Osteoblast (primary cell): Measurements from ENCODE around the gene TBC1D5. TPM values are rescaled to one million over a fixed set of nuclear protein-coding genes. Genes with fewer than 3 reads are reported as not detected.

Source experiments
- DNase-seq: peaks from one replicate; pipeline ENCODE4 v3.0.0; 2011; ENCODE audit warnings: low spot score, mixed read lengths; ENCODE audit not compliant: insufficient read length; ENCODE audit errors: missing footprints
- H2AFZ ChIP-seq: 2 replicates; pipeline ENCODE4 v1.6.0; 2011; ENCODE audit warnings: mild to moderate bottlenecking, low read length
- H3K27ac ChIP-seq: 2 replicates; pipeline ENCODE4 v1.5.1; 2011; ENCODE audit warnings: mild to moderate bottlenecking, low read depth, low read length, moderate library complexity
- H3K27me3 ChIP-seq: 2 replicates; pipeline ENCODE4 v1.6.0; 2012; ENCODE audit warnings: mild to moderate bottlenecking, control low read depth, inconsistent platforms, low read length, moderate library complexity; ENCODE audit not compliant: insufficient read depth
- H3K36me3 ChIP-seq: 2 replicates; pipeline ENCODE4 v1.5.1; 2011; ENCODE audit warnings: mild to moderate bottlenecking, low read length, control low read depth, moderate library complexity; ENCODE audit not compliant: insufficient read depth
- H3K4me1 ChIP-seq: 2 replicates; pipeline ENCODE4 v1.5.1; 2011; ENCODE audit warnings: mild to moderate bottlenecking, low read length, control low read depth, moderate library complexity; ENCODE audit not compliant: insufficient read depth
- H3K4me2 ChIP-seq: 2 replicates; pipeline ENCODE4 v1.6.0; 2011; ENCODE audit warnings: mild to moderate bottlenecking, low read length; ENCODE audit not compliant: insufficient read depth
- H3K4me3 ChIP-seq: fragments of 200-600 bp; sonication (generic); 3 replicates; pipeline ENCODE4 v1.5.1; 2012; ENCODE audit warnings: mild to moderate bottlenecking, low read length, inconsistent platforms; ENCODE audit not compliant: insufficient read depth
- H3K79me2 ChIP-seq: 2 replicates; pipeline ENCODE4 v1.6.0; 2012; ENCODE audit warnings: mild to moderate bottlenecking, low read length, control low read depth, inconsistent platforms; ENCODE audit not compliant: insufficient read depth
- H3K9me3 ChIP-seq: 2 replicates; pipeline ENCODE4 v1.5.1; 2011; ENCODE audit warnings: low read depth, low read length, control low read depth
- H4K20me1 ChIP-seq: 2 replicates; pipeline ENCODE4 v1.6.0; 2012; ENCODE audit warnings: mild to moderate bottlenecking, low read length, control low read depth; ENCODE audit not compliant: insufficient read depth
- small RNA-seq: library from RNA; depleted of rRNA; stranded (forward); fragments of <200 nt; gene quantifications from one replicate; pipeline ENCODE3, GENCODE V24; 2012
- total RNA-seq: library from RNA; depleted of rRNA; stranded (reverse); fragments of >200 nt; gene quantifications from 2 replicates; pipeline ENCODE4 v1.2.3, GENCODE V29; 2012
- TF ChIP-seq, protein P1 (sequence below): IDR thresholded peaks from 2 replicates; pipeline ENCODE4 v1.5.1; 2011; ENCODE audit warnings: mild to moderate bottlenecking, low read depth, low read length, moderate library complexity; ENCODE audit errors: extremely low read depth

TBC1D5 gene
- total RNA-seq, 1 donor, result 117 TPM

DNA sequence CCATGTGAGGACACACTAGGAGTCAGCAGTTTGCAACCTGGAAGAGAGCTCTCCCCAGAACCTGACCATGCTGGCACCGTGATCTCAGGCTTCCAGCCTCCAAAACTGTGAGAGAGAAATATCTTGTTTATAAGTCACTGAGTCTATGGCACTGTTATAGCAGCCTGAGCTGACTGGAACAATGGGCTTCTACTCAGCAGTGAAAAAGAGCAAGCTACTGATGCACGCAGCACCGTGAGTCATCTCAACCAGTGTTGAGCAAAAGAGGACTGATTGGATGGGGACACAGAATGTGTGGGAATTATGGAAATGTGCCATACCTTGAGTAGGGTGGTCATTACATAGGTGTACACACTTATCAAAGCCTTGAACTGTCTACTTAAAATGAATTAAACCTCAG is 627.2 kb downstream of the TBC1D5 start:
- Histone ChIP-seq H3K27ac (no peak overlapping the region), H3K4me1 (peaks cover 3% of the 10 kb centered on the region), H3K4me3 (no peak overlapping the region), H3K79me2 (no peaks in the 10 kb centered on the region), H4K20me1 (no peaks in the 10 kb centered on the region), H3K4me2 (no peak overlapping the region), H2AFZ (no peak overlapping the region), H3K36me3 (no peaks in the 10 kb centered on the region), H3K27me3 (no peaks in the 10 kb centered on the region), H3K9me3 (no peaks in the 10 kb centered on the region)
- DNase-seq, result no peak
- TF ChIP-seq, protein P1, sequence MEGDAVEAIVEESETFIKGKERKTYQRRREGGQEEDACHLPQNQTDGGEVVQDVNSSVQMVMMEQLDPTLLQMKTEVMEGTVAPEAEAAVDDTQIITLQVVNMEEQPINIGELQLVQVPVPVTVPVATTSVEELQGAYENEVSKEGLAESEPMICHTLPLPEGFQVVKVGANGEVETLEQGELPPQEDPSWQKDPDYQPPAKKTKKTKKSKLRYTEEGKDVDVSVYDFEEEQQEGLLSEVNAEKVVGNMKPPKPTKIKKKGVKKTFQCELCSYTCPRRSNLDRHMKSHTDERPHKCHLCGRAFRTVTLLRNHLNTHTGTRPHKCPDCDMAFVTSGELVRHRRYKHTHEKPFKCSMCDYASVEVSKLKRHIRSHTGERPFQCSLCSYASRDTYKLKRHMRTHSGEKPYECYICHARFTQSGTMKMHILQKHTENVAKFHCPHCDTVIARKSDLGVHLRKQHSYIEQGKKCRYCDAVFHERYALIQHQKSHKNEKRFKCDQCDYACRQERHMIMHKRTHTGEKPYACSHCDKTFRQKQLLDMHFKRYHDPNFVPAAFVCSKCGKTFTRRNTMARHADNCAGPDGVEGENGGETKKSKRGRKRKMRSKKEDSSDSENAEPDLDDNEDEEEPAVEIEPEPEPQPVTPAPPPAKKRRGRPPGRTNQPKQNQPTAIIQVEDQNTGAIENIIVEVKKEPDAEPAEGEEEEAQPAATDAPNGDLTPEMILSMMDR, result no peak

DNA sequence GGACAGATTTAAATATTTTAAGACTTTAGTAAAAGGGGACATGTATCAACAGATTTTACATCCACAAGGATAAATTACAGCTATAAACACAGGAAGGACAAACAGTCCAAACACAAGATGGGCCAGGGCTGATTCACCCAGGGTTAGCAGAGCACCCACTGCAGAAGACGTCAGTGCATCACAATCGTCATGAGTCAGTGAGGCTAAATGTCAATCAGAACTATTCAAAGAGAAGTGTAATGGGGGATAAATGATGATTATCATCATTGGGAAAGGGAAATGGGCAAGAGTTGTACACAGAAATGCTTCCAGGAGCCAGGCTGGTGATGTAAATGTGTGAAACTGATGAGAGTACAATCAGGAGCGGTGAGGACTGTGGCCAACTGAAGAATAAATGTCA is 630.8 kb downstream of the TBC1D5 start:
- no peak overlapping the region for H3K4me3 ChIP-seq
- no peaks in the 10 kb centered on the region for H3K36me3 ChIP-seq
- peaks cover 3% of the 10 kb centered on the region for H3K4me1 ChIP-seq
- H3K4me2 ChIP-seq, result no peak overlapping the region
- H3K27ac ChIP-seq, result no peak overlapping the region
- no peaks in the 10 kb centered on the region for H3K27me3 ChIP-seq
- TF ChIP-seq, protein P1, result no peak
- H3K9me3 ChIP-seq, result no peaks in the 10 kb centered on the region
- no peak for DNase-seq
- H3K79me2 ChIP-seq, result no peaks in the 10 kb centered on the region
- peak overlapping the region; percentile 22 for H2AFZ ChIP-seq
- no peaks in the 10 kb centered on the region for H4K20me1 ChIP-seq

DNA sequence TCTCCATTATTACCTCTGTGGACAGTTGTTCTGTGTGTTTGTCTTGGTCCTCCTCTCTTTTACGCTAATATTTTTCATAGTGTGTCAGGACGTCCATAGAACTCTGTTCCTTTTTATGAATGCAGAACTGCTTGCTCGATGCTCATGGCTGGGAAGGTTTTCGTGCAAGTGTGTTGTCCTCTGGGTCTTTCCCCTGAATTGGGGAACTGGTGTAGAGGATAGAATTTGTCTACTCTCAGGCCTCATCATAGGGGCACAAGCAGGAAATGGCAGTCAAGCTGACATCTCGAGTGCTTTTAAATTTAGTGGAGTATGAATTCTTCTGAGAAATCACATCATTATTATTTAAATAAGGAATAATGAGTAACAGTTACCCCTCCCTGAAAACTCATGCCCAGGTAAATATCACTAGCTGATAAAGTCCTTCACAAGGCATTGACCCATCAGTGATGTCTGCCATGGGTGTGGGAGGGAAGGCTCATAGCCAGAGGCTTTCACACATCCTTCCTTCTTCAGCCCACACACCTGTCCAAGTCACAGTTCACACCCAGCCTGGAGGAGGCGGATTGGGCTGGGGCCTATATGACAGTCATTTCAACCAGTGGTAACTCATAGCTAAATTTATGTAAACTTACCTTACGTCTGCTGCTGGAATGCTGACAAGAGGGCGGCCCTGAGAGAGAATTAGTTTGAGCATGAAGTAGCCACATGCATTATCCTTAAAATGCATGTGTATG is 631.6 kb downstream of the TBC1D5 start:
- Histone ChIP-seq H2AFZ (no peak overlapping the region), H3K4me1 (peaks cover 3% of the 10 kb centered on the region), H3K9me3 (no peaks in the 10 kb centered on the region), H3K27me3 (no peaks in the 10 kb centered on the region), H3K4me3 (no peak overlapping the region), H3K4me2 (no peak overlapping the region), H3K36me3 (no peaks in the 10 kb centered on the region), H3K79me2 (no peaks in the 10 kb centered on the region), H3K27ac (no peak overlapping the region), H4K20me1 (no peaks in the 10 kb centered on the region)
- TF ChIP-seq, protein P1, result no peak
- no peak for DNase-seq

Small RNA genes within 50 kb of the gene (small RNA-seq; reads per million reads assigned to genes)
- gene AC104451.1 (not detected), gene RNU7-10P (2.1 reads per million, percentile 66 among the genes with 10 or more reads in this experiment)
